NK-92 (cell line): Measurements from ENCODE around the gene FIGLA.
"Not testable (repeated sequence)": the region's sequence is repeated elsewhere in the genome, so short reads cannot be mapped to it uniquely, and the experiment has no call there.

Experiments used
- DNase-seq: peaks from one replicate; lab custom pipeline; 2025; ENCODE audit not compliant: unreplicated experiment; lab: John Stamatoyannopoulos, UW

The FIGLA gene

GRCh38 chr2:70808983-70809958 lies 18.8 kb upstream of the FIGLA start:
- DNase-seq: no peak

- DNase-seq: no peak
Observed at GRCh38 chr2:70807828-70808118, 17.3 kb upstream of the FIGLA start.

- no peak for DNase-seq
Observed at GRCh38 chr2:70807102-70807827, 16.8 kb upstream of the FIGLA start.

GRCh38 chr2:70806620-70807019 lies 16.2 kb upstream of the FIGLA start:
- no peak for DNase-seq

- no peak for DNase-seq
Observed at GRCh38 chr2:70806013-70806412, 15.6 kb upstream of the FIGLA start.

GRCh38 chr2:70801607-70802263 lies 11.3 kb upstream of the FIGLA start:
- no peak for DNase-seq

GRCh38 chr2:70799706-70800105 lies 9.3 kb upstream of the FIGLA start:
- DNase-seq: no peak

- DNase-seq: not testable (repeated sequence)
Observed at GRCh38 chr2:70797996-70798395, 7.6 kb upstream of the FIGLA start.

- DNase-seq: no peak
Observed at GRCh38 chr2:70797506-70797905, 7.1 kb upstream of the FIGLA start.

- no peak for DNase-seq
Observed at GRCh38 chr2:70796262-70796661, 5.8 kb upstream of the FIGLA start.

- DNase-seq: no peak
Observed at GRCh38 chr2:70795164-70795995, 4.9 kb upstream of the FIGLA start.

GRCh38 chr2:70793450-70793849 lies 3.0 kb upstream of the FIGLA start:
- no peak for DNase-seq

GRCh38 chr2:70789304-70790135 lies 923 bp downstream of the FIGLA start:
- no peak for DNase-seq

- DNase-seq: no peak
Observed at GRCh38 chr2:70785137-70785911, 5.1 kb downstream of the FIGLA start.

- no peak for DNase-seq
Observed at GRCh38 chr2:70784320-70784719, 6.1 kb downstream of the FIGLA start.

- no peak for DNase-seq
Observed at GRCh38 chr2:70779911-70780545, 10.4 kb downstream of the FIGLA start.

- DNase-seq: no peak
Observed at GRCh38 chr2:70779491-70779890, 11.0 kb downstream of the FIGLA start.

GRCh38 chr2:70778676-70779075 lies 11.8 kb downstream of the FIGLA start:
- DNase-seq: no peak

- DNase-seq: no peak
Observed at GRCh38 chr2:70777450-70777849, 13.0 kb downstream of the FIGLA start.
